ENCODE data around the gene GSTK1. TPM values are rescaled to one million over a fixed set of nuclear protein-coding genes. Genes with fewer than 3 reads are reported as not detected.

The GSTK1 gene
- total and polyA plus RNA-seq, 10 of the 15 experiments (the other 5 are each of a cell fraction or from before 2014, with no cell fraction given) = 76.2 to 166 (median 127) TPM

GRCh38 chr7:143248761-143249354, 14.4 kb upstream of the GSTK1 start:
- ChIA-PET CTCF (interaction anchor here (1.3 to 9.4 kb wide), 6 partner anchors 9 to 167 kb away, joined by 3 to 66 read pairs (median 6); partner anchors contain the start of gene GSTK1), SMC1A (ENCODE audit: uncharacterized antibody, unreplicated experiment) (interaction anchor here (1.0 to 2.7 kb wide), 5 partner anchors 8 to 88 kb away, joined by 3 to 16 read pairs (median 5); no protein-coding TSS in a partner anchor), RAD21 (ENCODE audit: unreplicated experiment) (no interaction called here), POLR2A (no interaction called here)
- in situ Hi-C loops (cut with MboI) = no loop called here
- TF ChIP-seq BMI1 (IDR thresholded peaks at IDR 0.05; ENCODE audit: borderline replicate concordance) (no peak), USF2 (IDR thresholded peaks at IDR 0.05; ENCODE audit: borderline replicate concordance, low read depth, low read length) (no peak), ZNF687 (IDR thresholded peaks at IDR 0.05) (no peak), RELA (IDR thresholded peaks at IDR 0.05; ENCODE audit: borderline replicate concordance, partially characterized antibody) (no peak), ZNF384 (IDR thresholded peaks at IDR 0.05; ENCODE audit: borderline replicate concordance, low read depth, low read length) (no peak), TAF1 (IDR thresholded peaks at IDR 0.05; ENCODE audit: borderline replicate concordance, low read depth, low read length) (no peak)
- intact Hi-C loops (cut with micrococcal nuclease; ENCODE audit: unreplicated experiment) = loop anchor here (10.0 kb wide), 1 partner anchor 876 kb away; the partner anchor contains the start of gene OR2A14
- no peak overlapping the region for H3K27ac ChIP-seq (ENCODE audit: control insufficient read depth, insufficient read depth)
- H3K9ac ChIP-seq (ENCODE audit: control insufficient read depth, insufficient read depth, low read length) = no peak overlapping the region
- no peaks in the 10 kb centered on the region for H3K79me2 ChIP-seq (ENCODE audit: control insufficient read depth, insufficient read depth, low read length)
- WGBS (ENCODE audit: insufficient coverage, insufficient replicate concordance, low lambda C conversion rate, missing lambda C conversion rate) = 25% methylated on average over 2 of the region's 2 CpGs
- H3K4me1 ChIP-seq (ENCODE audit: control insufficient read depth, insufficient read depth, low read length) = no peaks in the 10 kb centered on the region
- DNase-seq (ENCODE audit: low read depth, low spot score) (no peak), ATAC-seq (no peak), FAIRE-seq (no peak)
- no peaks in the 10 kb centered on the region for H3K36me3 ChIP-seq (ENCODE audit: control insufficient read depth in 2 of 2, insufficient read depth in 2 of 2, low read length in 1 of 2)
- no peaks in the 10 kb centered on the region for H3K27me3 ChIP-seq (replicated peaks in 1 of 2; ENCODE audit: control insufficient read depth in 2 of 2, insufficient read depth in 2 of 2, low read length in 1 of 2)
- no peaks in the 10 kb centered on the region; the same call in 2 of the 3 replicates for H3K9me3 ChIP-seq (replicated peaks; ENCODE audit: control insufficient read depth, insufficient read depth, low read length)
- no TSS peak for BruUV-seq (replicated peaks)
- no peaks in the 10 kb centered on the region for H4K20me1 ChIP-seq (ENCODE audit: control insufficient read depth, insufficient read depth)
- H2AFZ ChIP-seq (ENCODE audit: control insufficient read depth, low read depth, low read length) = no peak overlapping the region
- no peak overlapping the region for H3K4me3 ChIP-seq
- no peak overlapping the region for H3K4me2 ChIP-seq (ENCODE audit: control insufficient read depth, insufficient read depth)
